ENCODE data around the gene NAV3.

Gene NAV3

DNA sequence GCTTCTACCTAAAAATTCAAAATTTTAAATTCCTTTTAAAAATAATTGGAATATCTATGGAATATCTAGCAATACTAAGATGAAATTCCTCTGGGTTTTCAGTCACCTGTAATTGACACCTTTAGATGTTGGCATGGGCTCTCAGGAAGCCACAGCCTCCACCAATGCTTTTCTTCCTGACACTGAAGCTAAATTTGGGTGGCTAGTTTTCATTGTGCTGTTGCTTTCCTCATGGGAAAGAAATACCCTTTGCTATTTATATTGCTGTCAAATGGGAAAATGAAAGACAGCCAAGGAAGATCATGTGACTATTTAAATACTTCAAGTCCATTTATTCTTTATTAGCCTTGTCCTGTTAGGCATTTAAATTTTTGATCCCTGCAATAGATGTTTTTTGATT lies 313.0 kb downstream of the NAV3 start:
- no peak overlapping the region for H3K4me3 ChIP-seq (ENCODE audit: low read depth, low read length)
- TF ChIP-seq, protein P1, sequence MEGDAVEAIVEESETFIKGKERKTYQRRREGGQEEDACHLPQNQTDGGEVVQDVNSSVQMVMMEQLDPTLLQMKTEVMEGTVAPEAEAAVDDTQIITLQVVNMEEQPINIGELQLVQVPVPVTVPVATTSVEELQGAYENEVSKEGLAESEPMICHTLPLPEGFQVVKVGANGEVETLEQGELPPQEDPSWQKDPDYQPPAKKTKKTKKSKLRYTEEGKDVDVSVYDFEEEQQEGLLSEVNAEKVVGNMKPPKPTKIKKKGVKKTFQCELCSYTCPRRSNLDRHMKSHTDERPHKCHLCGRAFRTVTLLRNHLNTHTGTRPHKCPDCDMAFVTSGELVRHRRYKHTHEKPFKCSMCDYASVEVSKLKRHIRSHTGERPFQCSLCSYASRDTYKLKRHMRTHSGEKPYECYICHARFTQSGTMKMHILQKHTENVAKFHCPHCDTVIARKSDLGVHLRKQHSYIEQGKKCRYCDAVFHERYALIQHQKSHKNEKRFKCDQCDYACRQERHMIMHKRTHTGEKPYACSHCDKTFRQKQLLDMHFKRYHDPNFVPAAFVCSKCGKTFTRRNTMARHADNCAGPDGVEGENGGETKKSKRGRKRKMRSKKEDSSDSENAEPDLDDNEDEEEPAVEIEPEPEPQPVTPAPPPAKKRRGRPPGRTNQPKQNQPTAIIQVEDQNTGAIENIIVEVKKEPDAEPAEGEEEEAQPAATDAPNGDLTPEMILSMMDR (IDR thresholded peaks at IDR 0.05; ENCODE audit: borderline replicate concordance, insufficient read depth, low read depth, low read length): no peak

- H3K4me3 ChIP-seq (ENCODE audit: low read depth, low read length): no peak overlapping the region
- TF ChIP-seq, protein P1 (IDR thresholded peaks at IDR 0.05; ENCODE audit: borderline replicate concordance, insufficient read depth, low read depth, low read length): no peak
Measured at GRCh38 chr12:78145398-78145797, 314.7 kb downstream of the NAV3 start.

DNA sequence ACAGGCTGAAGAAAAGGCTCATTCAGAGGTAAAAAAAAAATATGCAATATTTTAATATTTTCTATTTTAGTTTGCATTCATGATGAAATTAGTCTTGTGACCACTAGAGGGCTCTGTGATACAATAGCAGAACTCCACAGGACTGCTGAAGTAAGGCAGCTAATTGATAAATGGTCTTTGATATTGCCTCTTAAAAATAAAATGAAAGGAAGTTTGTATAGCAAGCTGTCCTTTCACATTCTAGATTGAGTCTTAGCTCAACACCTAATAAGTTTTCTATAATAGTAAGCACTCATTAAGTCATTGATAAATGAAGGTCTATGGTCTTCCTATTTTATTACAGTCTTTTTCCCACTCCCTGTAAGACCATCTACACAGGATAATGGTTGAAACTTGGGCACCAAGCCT lies 315.7 kb downstream of the NAV3 start:
- H3K4me3 ChIP-seq (ENCODE audit: low read depth, low read length): no peak overlapping the region
- TF ChIP-seq, protein P1 (IDR thresholded peaks at IDR 0.05; ENCODE audit: borderline replicate concordance, insufficient read depth, low read depth, low read length): peak; percentile 51; the same call in 1 of the 2 replicates

DNA sequence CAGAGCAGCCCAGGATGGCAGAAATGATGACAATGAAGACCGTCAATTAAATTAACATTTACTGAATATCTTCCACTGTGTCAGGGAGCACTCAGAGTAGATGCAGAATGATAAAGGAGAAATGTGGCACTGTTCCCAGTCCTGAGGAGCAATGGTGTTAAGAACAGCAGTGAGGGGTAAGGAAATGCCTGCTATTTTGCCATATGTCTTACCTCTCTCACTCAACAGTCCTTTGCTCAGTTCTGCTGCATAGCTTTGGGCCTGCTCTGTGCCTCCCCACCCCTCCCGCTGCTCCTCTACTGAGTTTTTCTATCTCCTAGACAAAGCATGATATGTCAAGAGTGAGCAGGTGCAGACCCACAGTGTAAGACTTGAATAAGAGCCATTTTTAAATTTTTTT lies 318.8 kb downstream of the NAV3 start:
- H3K4me3 ChIP-seq (ENCODE audit: low read depth, low read length): no peak overlapping the region
- TF ChIP-seq, protein P1 (IDR thresholded peaks at IDR 0.05; ENCODE audit: borderline replicate concordance, insufficient read depth, low read depth, low read length): no peak

GRCh38 chr12:78155546-78155945 lies 324.9 kb downstream of the NAV3 start:
- H3K4me3 ChIP-seq (ENCODE audit: low read depth, low read length): no peak overlapping the region
- TF ChIP-seq, protein P1 (IDR thresholded peaks at IDR 0.05; ENCODE audit: borderline replicate concordance, insufficient read depth, low read depth, low read length): no peak

DNA sequence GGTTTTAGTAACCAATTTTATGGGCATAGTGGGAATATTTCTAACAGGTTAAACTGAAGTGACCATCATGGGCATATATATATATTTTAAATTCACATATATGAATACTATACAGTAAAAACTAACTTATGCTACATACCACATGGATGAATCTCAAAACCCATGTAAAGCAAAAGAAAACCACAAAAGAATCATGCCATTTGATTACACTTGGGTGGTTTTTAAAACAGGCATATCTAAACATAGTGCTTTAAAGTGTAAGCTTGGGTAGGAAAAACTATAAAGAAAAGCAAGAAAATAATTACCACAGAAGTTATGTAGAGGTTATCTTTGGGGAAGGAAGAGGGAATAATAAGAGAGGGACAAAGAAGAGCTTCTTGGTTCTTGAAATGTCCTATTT lies 326.1 kb downstream of the NAV3 start:
- TF ChIP-seq, protein P1 (IDR thresholded peaks at IDR 0.05; ENCODE audit: borderline replicate concordance, insufficient read depth, low read depth, low read length): no peak
- no peak overlapping the region for H3K4me3 ChIP-seq (ENCODE audit: low read depth, low read length)

DNA sequence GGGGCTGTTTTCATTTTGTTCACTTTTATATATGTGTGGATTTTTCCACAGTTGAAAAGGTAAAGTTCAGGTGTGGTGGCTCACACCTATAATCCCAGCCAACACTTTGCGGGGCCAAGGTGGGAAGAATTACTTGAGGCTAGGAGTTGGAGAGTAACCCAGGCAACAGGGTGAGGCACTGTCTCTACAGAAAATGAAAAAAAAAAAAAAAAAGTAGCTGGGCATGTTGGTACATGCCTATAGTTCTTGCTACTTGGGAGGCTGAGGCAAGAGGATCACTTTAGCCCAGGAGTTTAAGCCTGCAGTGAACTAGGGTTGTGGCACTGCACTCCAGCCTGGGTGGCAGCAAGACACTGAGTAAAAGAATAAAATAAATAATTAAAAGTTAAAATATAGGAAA lies 326.5 kb downstream of the NAV3 start:
- TF ChIP-seq, protein P1 (IDR thresholded peaks at IDR 0.05; ENCODE audit: borderline replicate concordance, insufficient read depth, low read depth, low read length): no peak
- H3K4me3 ChIP-seq (ENCODE audit: low read depth, low read length): no peak overlapping the region
